ENCODE measurements around the gene HEMK1. TPM values are rescaled to one million over a fixed set of nuclear protein-coding genes. Genes with fewer than 3 reads are reported as not detected.

Gene HEMK1
- total RNA-seq, 3 donors from 2014 or later: 6.1 to 10.7 (median 9.2) TPM

DNA sequence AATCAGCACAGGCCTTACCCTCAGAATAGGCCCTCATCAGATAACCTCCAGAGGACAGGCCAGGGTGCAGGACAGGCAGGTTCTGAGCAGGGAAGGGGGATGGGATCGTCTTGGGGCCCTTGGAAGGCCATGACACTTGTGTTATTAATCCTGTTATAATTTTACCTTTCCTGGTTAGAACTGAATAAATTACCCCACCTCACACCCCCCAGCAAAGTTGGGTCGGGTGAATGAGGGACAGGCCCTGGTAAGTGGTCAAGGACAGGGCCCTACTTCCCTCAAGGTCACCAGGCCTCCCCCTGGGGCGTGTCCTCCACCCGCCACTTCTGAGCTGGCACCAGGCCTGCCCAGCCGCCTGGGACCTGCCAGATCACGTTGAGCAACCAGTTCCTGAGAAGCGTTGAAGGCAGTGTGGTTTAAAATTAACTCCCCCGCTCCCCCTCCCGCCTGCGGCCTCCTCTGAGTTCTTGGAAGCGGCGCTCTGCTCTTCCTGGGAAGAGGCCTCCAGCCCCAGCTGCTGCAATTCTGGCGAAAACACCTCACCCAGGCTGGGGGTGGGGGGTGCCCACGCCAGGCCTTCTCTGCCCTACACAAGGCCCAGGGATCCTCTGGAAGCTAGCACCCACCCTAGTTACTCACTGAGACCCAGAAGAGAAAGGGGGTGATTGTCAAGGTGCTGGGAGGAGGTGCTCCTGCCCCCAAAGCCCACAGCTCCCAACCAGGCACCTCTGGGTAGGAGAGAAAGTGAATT is 31.7 kb downstream of the HEMK1 start:
- intact Hi-C loops (cut with DNase I; ENCODE audit: low total_unique reads): no loop called here
- Histone ChIP-seq H3K4me1 (peaks cover 20 to 60% of the 10 kb centered on the region in 2 donors), H3K27me3 (no peaks in the 10 kb centered on the region), H3K9me3 (no peaks in the 10 kb centered on the region), H3K27ac (peak overlapping the region; percentile 98 to 99), H3K4me3 (peak overlapping the region in 2 of 3 donors; percentile 20 to 55), H3K36me3 (no peaks in the 10 kb centered on the region)
- peak; percentile 96 to 97 for DNase-seq (ENCODE audit: low spot score in 2 of 2)
- TF ChIP-seq POLR2AphosphoS5 (IDR thresholded peaks at IDR 0.05): peak; percentile 86 to 98 (median 95)
- TF ChIP-seq POLR2A (IDR thresholded peaks at IDR 0.05): no peak
- TF ChIP-seq, protein P1, sequence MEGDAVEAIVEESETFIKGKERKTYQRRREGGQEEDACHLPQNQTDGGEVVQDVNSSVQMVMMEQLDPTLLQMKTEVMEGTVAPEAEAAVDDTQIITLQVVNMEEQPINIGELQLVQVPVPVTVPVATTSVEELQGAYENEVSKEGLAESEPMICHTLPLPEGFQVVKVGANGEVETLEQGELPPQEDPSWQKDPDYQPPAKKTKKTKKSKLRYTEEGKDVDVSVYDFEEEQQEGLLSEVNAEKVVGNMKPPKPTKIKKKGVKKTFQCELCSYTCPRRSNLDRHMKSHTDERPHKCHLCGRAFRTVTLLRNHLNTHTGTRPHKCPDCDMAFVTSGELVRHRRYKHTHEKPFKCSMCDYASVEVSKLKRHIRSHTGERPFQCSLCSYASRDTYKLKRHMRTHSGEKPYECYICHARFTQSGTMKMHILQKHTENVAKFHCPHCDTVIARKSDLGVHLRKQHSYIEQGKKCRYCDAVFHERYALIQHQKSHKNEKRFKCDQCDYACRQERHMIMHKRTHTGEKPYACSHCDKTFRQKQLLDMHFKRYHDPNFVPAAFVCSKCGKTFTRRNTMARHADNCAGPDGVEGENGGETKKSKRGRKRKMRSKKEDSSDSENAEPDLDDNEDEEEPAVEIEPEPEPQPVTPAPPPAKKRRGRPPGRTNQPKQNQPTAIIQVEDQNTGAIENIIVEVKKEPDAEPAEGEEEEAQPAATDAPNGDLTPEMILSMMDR (IDR thresholded peaks at IDR 0.05): no peak

DNA sequence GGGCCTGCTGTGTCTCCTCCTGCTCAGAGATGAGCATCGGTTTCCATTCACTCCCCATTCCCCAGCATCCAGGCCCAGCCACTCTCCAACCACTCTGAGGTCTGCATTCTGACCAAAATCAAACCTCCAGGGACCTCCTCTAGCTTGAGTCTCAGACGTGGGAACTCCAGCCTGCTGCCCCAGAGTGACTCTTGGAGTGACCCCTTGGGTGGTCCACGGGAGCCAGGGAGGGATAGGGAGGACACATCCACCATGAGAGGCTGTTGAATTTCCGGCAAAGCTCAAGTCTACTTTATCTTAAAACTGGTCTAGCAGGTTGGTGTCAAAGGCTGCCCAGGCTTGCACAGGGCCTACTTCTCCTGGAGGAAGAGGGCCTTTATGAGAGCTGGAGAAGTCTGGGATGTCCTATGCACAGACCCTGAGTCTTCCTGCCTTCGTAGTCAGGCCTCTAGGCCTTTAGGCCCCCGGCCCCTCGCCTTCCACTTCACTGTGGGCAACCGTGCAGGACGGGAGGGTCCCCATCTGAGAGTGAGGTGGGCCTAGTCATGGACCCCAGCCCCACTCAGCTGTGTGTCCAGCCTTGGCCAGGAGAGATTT is 33.4 kb downstream of the HEMK1 start:
- H3K4me1 ChIP-seq: peaks cover 33 to 76% of the 10 kb centered on the region in 2 donors
- DNase-seq (ENCODE audit: low spot score in 2 of 2): peak in 1 of 2 donors; percentile 76
- no peaks in the 10 kb centered on the region for H3K9me3 ChIP-seq
- intact Hi-C loops (cut with DNase I; ENCODE audit: low total_unique reads): no loop called here
- peak in 1 of 3 donors; percentile 60 for TF ChIP-seq POLR2AphosphoS5 (IDR thresholded peaks at IDR 0.05)
- TF ChIP-seq, protein P1 (IDR thresholded peaks at IDR 0.05): no peak
- H3K36me3 ChIP-seq: no peaks in the 10 kb centered on the region
- peak overlapping the region; percentile 98 to 99 for H3K27ac ChIP-seq
- H3K4me3 ChIP-seq: peak overlapping the region in 1 of 3 donors; percentile 41
- no peaks in the 10 kb centered on the region for H3K27me3 ChIP-seq

DNA sequence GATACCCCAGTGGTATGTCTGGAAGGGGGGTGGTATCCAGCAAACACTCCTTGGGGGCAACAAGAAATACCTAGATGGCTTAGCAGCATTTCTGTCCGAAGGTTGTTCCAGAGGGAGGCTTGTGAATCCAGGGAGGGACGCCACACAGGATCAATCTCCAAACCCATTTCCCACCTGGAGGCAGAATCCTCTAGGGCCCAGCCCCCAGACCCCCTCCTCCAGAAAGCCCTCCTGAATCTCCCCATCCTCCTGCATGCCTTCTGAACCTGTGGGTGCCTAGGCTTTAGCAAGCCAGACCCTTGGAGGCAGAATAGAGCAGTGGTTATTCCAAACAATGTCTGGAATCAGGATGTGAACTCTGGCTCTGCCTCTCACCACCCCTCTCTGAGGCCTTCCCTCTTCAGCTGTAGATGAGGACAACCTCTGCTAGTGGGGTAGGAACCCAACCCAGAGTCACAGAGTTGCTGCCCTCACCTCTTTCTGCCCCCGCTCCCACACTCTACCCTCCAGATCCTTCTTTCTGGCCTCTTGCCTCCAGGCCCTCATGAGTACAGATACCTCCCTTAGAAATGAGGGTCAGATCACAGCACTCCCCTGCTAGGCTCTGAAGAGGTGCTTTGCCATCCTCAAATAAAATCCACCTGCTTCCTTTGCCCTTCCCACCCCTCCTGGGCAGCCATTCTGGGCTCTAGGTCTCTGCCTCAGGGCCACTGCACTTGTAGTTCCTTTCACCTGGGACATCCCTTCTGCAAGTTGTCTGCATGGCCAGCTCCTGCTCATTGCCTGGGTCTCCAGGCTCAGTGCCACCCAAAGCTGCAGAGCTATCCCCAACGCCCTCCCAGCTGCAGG is 34.2 kb downstream of the HEMK1 start:
- no peak overlapping the region for H3K4me3 ChIP-seq
- H3K27ac ChIP-seq: peak overlapping the region; percentile 98 to 99
- H3K9me3 ChIP-seq: no peaks in the 10 kb centered on the region
- DNase-seq (ENCODE audit: low spot score in 2 of 2): no peak
- no peaks in the 10 kb centered on the region for H3K27me3 ChIP-seq
- no peaks in the 10 kb centered on the region for H3K36me3 ChIP-seq
- intact Hi-C loops (cut with DNase I; ENCODE audit: low total_unique reads): no loop called here
- TF ChIP-seq, protein P1 (IDR thresholded peaks at IDR 0.05): no peak
- TF ChIP-seq POLR2A (IDR thresholded peaks at IDR 0.05) (no peak), POLR2AphosphoS5 (IDR thresholded peaks at IDR 0.05) (no peak)
- peaks cover 33 to 84% of the 10 kb centered on the region in 2 donors for H3K4me1 ChIP-seq

DNA sequence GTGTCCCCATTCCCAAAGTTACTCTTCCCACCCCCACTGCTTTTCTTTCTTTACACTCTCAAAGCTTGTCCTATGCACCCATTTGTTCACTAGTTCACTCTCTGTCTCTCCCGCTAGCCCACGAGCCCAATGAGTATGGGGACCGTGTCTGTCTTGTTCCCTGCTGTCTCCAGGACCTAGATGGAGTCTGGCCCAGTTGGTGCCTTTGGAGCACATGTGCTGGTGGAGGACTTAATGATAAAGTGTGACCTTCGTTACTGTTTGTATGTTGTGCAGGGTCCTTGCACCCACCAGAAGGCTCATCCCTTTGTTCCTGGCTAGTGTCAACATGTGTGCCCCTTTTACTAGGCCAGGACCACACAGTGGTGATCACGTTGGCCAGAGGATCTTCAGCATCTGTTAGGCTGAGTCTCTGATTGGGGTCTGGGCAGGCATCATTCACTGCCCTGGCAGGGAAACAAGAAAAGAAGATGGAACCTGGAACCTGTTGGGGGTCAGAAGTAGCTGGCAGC is 34.8 kb downstream of the HEMK1 start:
- H3K4me1 ChIP-seq: peaks cover 37 to 89% of the 10 kb centered on the region in 2 donors
- peak overlapping the region; percentile 98 to 99 for H3K27ac ChIP-seq
- H3K36me3 ChIP-seq: no peaks in the 10 kb centered on the region
- no peak overlapping the region for H3K4me3 ChIP-seq
- intact Hi-C loops (cut with DNase I; ENCODE audit: low total_unique reads): no loop called here
- no peaks in the 10 kb centered on the region for H3K27me3 ChIP-seq
- TF ChIP-seq POLR2AphosphoS5 (IDR thresholded peaks at IDR 0.05) (no peak), POLR2A (IDR thresholded peaks at IDR 0.05) (no peak)
- TF ChIP-seq, protein P1 (IDR thresholded peaks at IDR 0.05): no peak
- no peaks in the 10 kb centered on the region for H3K9me3 ChIP-seq
- DNase-seq (ENCODE audit: low spot score in 2 of 2): no peak

Measured in breast epithelium (tissue), 4 donors.